Parathyroid adenoma (tissue), 2 donors: ENCODE results near the gene ARHGAP44.

Experiments
- H2AFZ ChIP-seq: fragments of 300-600 bp; sonication (generic); one replicate; pipeline ENCODE4 v1.7.0; 2017; ENCODE audit warnings: antibody characterized with exemption, mild to moderate bottlenecking
- H3K27ac ChIP-seq: fragments of 300-600 bp; sonication (generic); one replicate; pipeline ENCODE4 v1.7.0; 2017
- H3K27me3 ChIP-seq: fragments of 300-600 bp; sonication (generic); one replicate; pipeline ENCODE4 v1.7.0; 2017; ENCODE audit warnings: low read length; ENCODE audit not compliant: control insufficient read depth, insufficient read depth
- H3K36me3 ChIP-seq: fragments of 300-600 bp; sonication (generic); one replicate; pipeline ENCODE4 v1.7.0; 2017; ENCODE audit warnings: low read length; ENCODE audit not compliant: control insufficient read depth, insufficient read depth
- H3K4me1 ChIP-seq: fragments of 300-600 bp; sonication (generic); one replicate; pipeline ENCODE4 v1.7.0; 2017; ENCODE audit warnings: control low read depth
- H3K4me2 ChIP-seq: fragments of 300-600 bp; sonication (generic); one replicate; pipeline ENCODE4 v1.7.0; 2017; ENCODE audit warnings: low read length
- H3K4me3 ChIP-seq: fragments of 300-600 bp; sonication (generic); one replicate; pipeline ENCODE4 v1.7.0; 2017; ENCODE audit warnings: low read depth, low read length
- H3K79me2 ChIP-seq: fragments of 300-600 bp; sonication (generic); one replicate; pipeline ENCODE4 v1.7.0; 2017; ENCODE audit warnings: control low read depth
- H3K9ac ChIP-seq: fragments of 300-600 bp; sonication (generic); one replicate; pipeline ENCODE4 v1.7.0; 2017; ENCODE audit warnings: mild to moderate bottlenecking
- H3K9me3 ChIP-seq: fragments of 300-600 bp; sonication (generic); one replicate; pipeline ENCODE4 v1.7.0; 2017; ENCODE audit warnings: low read length; ENCODE audit not compliant: control insufficient read depth
- CTCF ChIP-seq: fragments of 300-600 bp; sonication (generic); IDR thresholded peaks from one replicate; pipeline ENCODE4 v1.7.0; 2017; ENCODE audit warnings: antibody characterized with exemption, mild to moderate bottlenecking
- donor health status: primary hyperparathyroidism.

The ARHGAP44 gene

GRCh38 chr17:13035420-13035819, 246.1 kb downstream of the ARHGAP44 start:
- H3K9ac ChIP-seq, result no peak overlapping the region
- H3K4me2 ChIP-seq, result no peak overlapping the region
- H3K36me3 ChIP-seq, result no peaks in the 10 kb centered on the region
- H3K4me3 ChIP-seq, result no peak overlapping the region
- H3K9me3 ChIP-seq, result no peaks in the 10 kb centered on the region
- no peak overlapping the region for H3K27ac ChIP-seq
- no peaks in the 10 kb centered on the region for H3K27me3 ChIP-seq
- no peak overlapping the region for H2AFZ ChIP-seq
- no peaks in the 10 kb centered on the region for H3K4me1 ChIP-seq
- no peaks in the 10 kb centered on the region for H3K79me2 ChIP-seq
- no peak for TF ChIP-seq CTCF

- H2AFZ ChIP-seq, result no peak overlapping the region
- no peak overlapping the region for H3K4me2 ChIP-seq
- no peaks in the 10 kb centered on the region for H3K27me3 ChIP-seq
- TF ChIP-seq CTCF, result no peak
- H3K79me2 ChIP-seq, result no peaks in the 10 kb centered on the region
- no peak overlapping the region for H3K27ac ChIP-seq
- H3K36me3 ChIP-seq, result no peaks in the 10 kb centered on the region
- H3K4me1 ChIP-seq, result no peaks in the 10 kb centered on the region
- H3K9me3 ChIP-seq, result no peaks in the 10 kb centered on the region
- no peak overlapping the region for H3K4me3 ChIP-seq
- H3K9ac ChIP-seq, result no peak overlapping the region
These were observed 247.5 kb downstream of the ARHGAP44 start for GRCh38 chr17:13036751-13037150.

GRCh38 chr17:13038931-13039665, 249.8 kb downstream of the ARHGAP44 start:
- Histone ChIP-seq H3K4me1 (no peaks in the 10 kb centered on the region), H3K27ac (no peak overlapping the region), H3K9ac (no peak overlapping the region), H3K79me2 (no peaks in the 10 kb centered on the region), H2AFZ (no peak overlapping the region), H3K36me3 (no peaks in the 10 kb centered on the region), H3K9me3 (no peaks in the 10 kb centered on the region), H3K27me3 (no peaks in the 10 kb centered on the region), H3K4me3 (no peak overlapping the region), H3K4me2 (no peak overlapping the region)
- no peak for TF ChIP-seq CTCF
